ENCODE measurements around the gene TNFSF15. TPM values are rescaled to one million over a fixed set of nuclear protein-coding genes. Genes with fewer than 3 reads are reported as not detected.

The TNFSF15 gene
- total and polyA plus RNA-seq, 2 donors (not counting 3 experiments of a cell fraction or from before 2014, with no cell fraction given): 8.4 to 14.3 TPM

DNA sequence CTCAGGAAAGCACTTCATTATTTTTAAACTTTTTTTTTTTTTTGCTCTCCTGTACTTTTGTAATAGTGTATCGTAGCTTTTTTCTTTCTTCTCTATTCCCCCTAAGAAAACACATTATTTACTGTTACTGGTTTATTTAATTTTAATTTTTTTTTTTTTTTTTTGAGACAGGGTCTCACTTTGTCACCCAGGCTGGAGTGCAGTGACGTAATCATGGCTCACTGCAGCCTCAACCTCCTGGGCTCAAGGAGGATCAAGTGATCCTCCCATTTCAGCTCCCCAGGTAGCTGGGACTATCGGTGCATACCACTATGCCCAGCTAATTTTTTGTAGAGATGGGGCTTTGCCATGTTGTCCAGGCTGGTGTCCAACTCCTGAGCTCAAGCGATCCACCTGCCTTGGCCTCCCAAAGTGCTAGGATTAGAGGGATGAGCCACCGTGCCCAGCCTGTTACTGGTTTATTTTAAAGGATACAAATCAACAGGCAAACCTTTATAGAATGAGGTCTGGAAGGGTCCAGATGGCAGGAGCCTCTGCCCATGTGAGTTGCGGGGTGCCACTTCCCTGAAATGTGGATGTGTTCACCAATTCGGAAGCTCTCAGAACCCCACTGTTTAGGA, 49.0 kb upstream of the TNFSF15 start:
- Histone ChIP-seq H3K9ac (replicated peaks; ENCODE audit: extremely low read depth, insufficient read depth, low read length) (no peak overlapping the region), H3K4me1 (ENCODE audit: control insufficient read depth, extremely low read depth, insufficient read depth, low read length) (peaks cover 10% of the 10 kb centered on the region)
- no TSS peak for BruUV-seq (replicated peaks)

More for the DNA sequence above, 49.0 kb upstream of the TNFSF15 start:
- no peak for DNase-seq (ENCODE audit: low read depth, low spot score)
- ChIA-PET POLR2A (no interaction called here), CTCF (interaction anchor here (1.2 to 2.1 kb wide), 3 partner anchors 12 to 52 kb away, joined by 3 to 9 read pairs (median 6); no protein-coding TSS in a partner anchor)
- dilution Hi-C loops (cut with MboI; ENCODE audit: extremely low pct_ligation_motif_present, low sequenced_read_pairs) (no loop called here), intact Hi-C loops (cut with micrococcal nuclease) (loop anchor here (2.0 kb wide), 1 partner anchor 50 kb away; no protein-coding TSS in a partner anchor)
- TF ChIP-seq, protein P1, sequence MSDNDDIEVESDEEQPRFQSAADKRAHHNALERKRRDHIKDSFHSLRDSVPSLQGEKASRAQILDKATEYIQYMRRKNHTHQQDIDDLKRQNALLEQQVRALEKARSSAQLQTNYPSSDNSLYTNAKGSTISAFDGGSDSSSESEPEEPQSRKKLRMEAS (IDR thresholded peaks at IDR 0.05; ENCODE audit: insufficient read depth, insufficient read length): no peak
- no peak for TF ChIP-seq GATA2 (IDR thresholded peaks at IDR 0.05; ENCODE audit: insufficient read depth, insufficient read length, low read depth, low read length)
- TF ChIP-seq EZH2 (IDR thresholded peaks at IDR 0.05; ENCODE audit: borderline replicate concordance, low read depth, low read length, severe bottlenecking): no peak
- TF ChIP-seq MYC (IDR thresholded peaks at IDR 0.05; ENCODE audit: low read depth, low read length): no peak
- TF ChIP-seq, protein P2, sequence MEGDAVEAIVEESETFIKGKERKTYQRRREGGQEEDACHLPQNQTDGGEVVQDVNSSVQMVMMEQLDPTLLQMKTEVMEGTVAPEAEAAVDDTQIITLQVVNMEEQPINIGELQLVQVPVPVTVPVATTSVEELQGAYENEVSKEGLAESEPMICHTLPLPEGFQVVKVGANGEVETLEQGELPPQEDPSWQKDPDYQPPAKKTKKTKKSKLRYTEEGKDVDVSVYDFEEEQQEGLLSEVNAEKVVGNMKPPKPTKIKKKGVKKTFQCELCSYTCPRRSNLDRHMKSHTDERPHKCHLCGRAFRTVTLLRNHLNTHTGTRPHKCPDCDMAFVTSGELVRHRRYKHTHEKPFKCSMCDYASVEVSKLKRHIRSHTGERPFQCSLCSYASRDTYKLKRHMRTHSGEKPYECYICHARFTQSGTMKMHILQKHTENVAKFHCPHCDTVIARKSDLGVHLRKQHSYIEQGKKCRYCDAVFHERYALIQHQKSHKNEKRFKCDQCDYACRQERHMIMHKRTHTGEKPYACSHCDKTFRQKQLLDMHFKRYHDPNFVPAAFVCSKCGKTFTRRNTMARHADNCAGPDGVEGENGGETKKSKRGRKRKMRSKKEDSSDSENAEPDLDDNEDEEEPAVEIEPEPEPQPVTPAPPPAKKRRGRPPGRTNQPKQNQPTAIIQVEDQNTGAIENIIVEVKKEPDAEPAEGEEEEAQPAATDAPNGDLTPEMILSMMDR (IDR thresholded peaks at IDR 0.05; ENCODE audit: extremely low read depth in 1 of 2, insufficient read depth in 1 of 2, low read depth in 1 of 2, low read length in 2 of 2): no peak
- no peak for TF ChIP-seq POLR2A (IDR thresholded peaks at IDR 0.05; ENCODE audit: low read depth, low read length)
- TF ChIP-seq FOS (IDR thresholded peaks at IDR 0.05; ENCODE audit: borderline replicate concordance, insufficient read depth, low read length): no peak
- TF ChIP-seq POLR2AphosphoS5 (IDR thresholded peaks at IDR 0.05; ENCODE audit: insufficient read depth, low read depth, low read length): no peak
- TF ChIP-seq JUN (IDR thresholded peaks at IDR 0.05; ENCODE audit: borderline replicate concordance, insufficient read depth, insufficient read length, low read depth): no peak
- Histone ChIP-seq H3K27me3 (ENCODE audit: control insufficient read depth in 2 of 2, insufficient read depth in 2 of 2, low read length in 2 of 2) (no peaks in the 10 kb centered on the region), H3K27ac (ENCODE audit: insufficient read depth, low read depth, low read length) (no peak overlapping the region), H2AFZ (ENCODE audit: low read depth, low read length) (no peak overlapping the region), H3K36me3 (ENCODE audit: control insufficient read depth in 2 of 2, extremely low read depth in 1 of 2, insufficient read depth in 2 of 2, low read length in 2 of 2) (no peaks in the 10 kb centered on the region), H3K9me1 (replicated peaks; ENCODE audit: control insufficient read depth, extremely low read depth, insufficient read depth, low read length) (no peaks in the 10 kb centered on the region), H3K79me2 (ENCODE audit: control insufficient read depth, insufficient read depth, low read length) (no peaks in the 10 kb centered on the region), H3K9me3 (replicated peaks; ENCODE audit: control insufficient read depth, insufficient read depth, low read length) (no peaks in the 10 kb centered on the region), H3K4me2 (ENCODE audit: insufficient read depth, low read length) (no peak overlapping the region), H4K20me1 (replicated peaks; ENCODE audit: control insufficient read depth, extremely low read depth, insufficient read depth, low read length) (no peaks in the 10 kb centered on the region), H3K4me3 (replicated peaks in 1 of 3; ENCODE audit: insufficient read depth in 1 of 3, low read depth in 1 of 3, low read length in 3 of 3) (no peak overlapping the region)
- no peak for FAIRE-seq
